Stimulated activated CD4-positive, alpha-beta T cell treated with anti-CD3 and anti-CD28 coated beads, Interleukin-4, amount 100 ng/mL, for 4 hours (primary cell): ENCODE results near the gene UNC5C.

ENCODE experiments used
- DNase-seq, 2 experiments: peaks; one replicate each; pipeline ENCODE4 v3.0.0-alpha.2; 2020

The UNC5C gene

DNA sequence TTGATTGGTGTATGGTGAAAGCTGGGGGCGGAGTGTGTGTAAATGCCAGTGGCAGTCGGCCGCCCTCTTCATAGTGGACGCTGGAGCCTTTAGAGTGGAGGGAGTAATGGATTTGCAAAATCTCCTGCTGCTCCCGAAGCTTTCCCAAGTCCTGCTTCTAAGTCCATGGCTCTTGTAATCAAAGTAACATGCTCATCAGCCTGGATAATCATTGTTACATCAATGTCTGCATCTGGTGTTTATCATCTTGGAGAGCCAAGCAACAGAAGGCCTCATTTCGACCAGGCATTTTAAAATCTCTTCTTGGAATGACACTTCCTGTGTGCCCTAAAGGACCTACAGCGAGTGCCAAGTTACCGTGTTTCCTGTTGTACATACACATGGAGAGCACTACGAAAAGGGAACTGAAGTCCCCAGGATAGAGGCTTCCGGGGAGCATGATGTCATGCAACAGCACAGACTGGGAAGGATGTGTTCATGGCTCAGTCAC, 32.2 kb downstream of the UNC5C start:
- no peak for DNase-seq

DNA sequence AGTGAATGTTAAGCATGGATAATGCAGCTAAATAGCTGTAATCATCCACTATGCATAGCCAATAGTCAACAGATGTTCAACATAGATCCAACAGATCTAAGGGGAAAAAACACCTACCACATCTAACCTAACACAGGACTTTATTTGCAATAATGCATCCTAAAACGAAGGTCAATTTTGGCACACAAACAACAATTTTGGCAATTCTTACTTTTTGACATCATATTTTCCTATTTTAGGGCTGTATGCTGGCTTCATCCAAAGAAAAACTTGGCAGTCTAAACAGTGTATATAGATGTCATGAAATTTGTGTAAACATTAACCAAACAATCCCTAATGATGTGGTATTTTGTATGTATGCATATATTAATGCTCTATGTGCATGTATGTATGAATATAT, 33.2 kb downstream of the UNC5C start:
- no peak for DNase-seq

DNA sequence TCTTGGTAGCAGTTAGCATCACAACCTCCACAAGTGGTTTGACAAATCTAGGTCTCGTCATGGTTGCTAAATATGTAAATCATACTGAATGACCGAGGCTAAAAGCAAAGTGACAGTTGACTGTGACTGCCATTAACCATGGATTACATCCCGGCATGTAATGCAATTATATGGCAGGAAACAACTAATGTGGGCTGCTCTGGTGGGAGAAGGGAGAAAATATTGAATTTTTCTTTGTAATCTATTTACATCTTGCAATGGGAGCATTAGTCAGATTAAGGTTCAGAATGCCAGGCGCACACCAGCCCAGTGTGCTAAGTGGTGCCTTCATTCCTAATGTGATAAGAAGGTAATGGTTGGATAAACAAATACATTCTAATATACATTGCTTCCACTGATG, 35.8 kb downstream of the UNC5C start:
- no peak for DNase-seq

DNA sequence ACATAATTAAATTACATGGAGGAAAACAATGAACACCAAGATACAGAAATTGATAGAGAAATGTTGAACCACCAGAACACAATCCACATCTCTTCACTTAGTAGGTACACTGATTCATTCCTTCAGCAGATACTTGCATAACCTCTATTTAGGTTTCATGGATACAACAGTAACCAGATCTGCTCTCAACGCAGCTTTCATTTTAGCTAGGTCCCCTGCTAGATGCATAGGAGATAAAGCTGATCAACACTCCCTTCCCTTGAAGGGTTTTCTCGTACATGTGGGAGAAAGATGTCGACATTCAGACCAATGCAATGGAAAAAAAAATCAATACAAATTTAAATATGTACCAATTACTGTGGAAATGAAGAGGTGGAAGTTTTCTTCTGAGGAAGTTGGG, 37.3 kb downstream of the UNC5C start:
- DNase-seq, result no peak

DNA sequence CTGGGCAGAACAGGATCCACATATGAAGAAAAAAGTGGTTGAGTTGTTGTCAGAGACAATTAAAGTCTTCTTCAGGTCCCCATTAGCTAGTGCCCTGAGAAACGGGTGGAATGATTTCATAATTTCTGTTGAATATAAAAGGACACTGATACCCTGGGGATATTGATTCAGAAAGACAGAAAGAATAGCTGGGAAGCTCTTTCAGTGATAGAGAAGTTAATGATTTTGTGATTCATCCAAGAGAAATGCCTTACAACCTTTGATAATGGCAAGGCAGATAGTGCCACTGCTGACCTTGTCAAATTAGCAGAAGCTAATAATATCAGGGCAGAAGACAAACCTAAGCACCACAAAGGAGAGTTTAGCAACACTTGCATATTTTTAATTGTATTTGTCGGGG, 37.9 kb downstream of the UNC5C start:
- DNase-seq, result no peak

DNA sequence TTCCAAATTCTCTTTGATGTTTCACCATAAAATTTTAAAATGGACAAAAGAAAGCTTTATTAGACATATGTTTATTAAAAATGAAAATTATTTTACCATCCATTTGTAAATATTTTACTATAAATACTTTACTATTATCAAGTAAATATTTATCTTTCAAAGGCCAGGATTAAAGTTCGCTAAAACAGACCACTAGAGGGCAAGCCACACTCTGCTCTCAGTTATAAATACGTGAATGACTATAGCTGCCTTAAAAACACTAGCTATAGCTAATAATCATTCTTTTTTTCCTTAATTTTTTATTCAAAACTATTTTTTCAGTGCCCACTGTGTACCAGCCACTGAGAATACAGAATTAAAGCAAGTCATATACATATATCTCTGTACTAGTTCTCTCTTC, 38.6 kb downstream of the UNC5C start:
- DNase-seq, result no peak

DNA sequence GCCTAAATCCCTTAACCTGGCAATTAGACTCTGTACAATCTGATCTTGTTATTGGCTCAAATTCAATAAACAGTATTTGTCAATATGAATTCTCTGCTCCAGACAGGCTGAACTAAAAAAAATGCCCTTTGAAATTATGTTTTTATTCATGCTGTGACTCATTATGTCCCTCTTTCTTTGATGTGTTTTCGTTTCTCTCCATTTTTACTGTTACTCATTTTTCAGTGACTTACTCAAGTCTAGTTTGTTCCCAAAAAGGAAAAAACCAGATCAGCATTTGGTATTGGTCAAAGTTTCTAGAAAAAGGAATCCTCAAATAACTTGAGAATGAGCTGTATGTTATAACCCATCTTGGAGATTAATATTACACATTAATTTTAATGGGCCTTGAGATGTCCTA, 40.4 kb downstream of the UNC5C start:
- DNase-seq, result no peak

DNA sequence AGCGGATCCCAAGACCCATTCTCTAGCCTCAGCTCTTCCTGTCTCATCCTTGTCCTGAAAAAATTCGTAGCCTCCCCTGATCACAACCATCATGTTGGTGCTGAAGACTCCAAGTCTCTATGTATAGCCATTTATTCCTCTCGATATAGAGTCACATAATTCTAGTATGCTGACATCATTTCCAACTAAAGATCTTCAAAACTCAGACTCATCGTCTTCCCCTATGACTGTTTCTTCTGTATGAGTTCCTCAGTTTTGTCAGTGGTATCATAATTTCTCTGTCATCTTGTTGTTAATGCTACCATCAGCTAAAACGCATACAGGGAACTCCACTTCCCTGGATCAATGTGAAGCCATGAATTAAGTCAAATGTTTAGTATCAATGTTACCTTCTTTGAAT, 41.2 kb downstream of the UNC5C start:
- DNase-seq, result no peak

DNA sequence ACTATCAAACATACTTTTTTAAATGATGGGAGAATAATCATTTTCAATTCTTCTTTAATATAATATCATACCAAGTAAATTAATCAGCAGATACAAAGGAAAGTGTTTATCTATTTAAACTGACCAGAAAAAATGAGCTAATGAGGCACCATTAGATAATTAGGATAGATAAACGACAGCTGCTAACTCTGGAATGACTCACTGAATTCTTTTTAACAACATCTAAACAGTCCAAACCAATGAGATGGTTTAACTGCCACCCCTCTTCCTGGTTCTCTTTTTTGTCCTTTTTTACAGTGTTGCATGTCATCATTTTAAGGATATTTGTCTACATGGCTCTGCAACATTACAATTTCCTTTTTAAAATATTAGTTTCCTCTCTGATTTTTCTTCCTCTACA, 41.6 kb downstream of the UNC5C start:
- DNase-seq, result no peak

DNA sequence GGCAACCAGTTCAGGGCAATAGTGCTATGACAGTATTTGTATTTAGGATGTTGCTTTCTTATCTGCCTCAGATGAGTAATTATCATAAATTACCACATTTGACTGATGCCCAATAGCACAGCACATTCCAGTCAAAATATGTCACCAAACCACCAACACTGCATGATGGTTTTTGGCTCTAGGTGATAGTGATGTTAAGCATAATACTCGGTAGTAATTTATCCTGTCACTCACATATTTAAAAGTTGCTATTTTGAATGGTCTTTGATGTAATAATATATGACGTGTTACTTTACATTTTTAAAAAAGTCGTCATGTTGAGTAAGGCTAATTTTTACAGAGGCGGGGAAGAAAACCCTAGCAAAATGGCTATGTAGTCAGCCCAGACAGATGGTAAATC, 42.5 kb downstream of the UNC5C start:
- no peak for DNase-seq

DNA sequence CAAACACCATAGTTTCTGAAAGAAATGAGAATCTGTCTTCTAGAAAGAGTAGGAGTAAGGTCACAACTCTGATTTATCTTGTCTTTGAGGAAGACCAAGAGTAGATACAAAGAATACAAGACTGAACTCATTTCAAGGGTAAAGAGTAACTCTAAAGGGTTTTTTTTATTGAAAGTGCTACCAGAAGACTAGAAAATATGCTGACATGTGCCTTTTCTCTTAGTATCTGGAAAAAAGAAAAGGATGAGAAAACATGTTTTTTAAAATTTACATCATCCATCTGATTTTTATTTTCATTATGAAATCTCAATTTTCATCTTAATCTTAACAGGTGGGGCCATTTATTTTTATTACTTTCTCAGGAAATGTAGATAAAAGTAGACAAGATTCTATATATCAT, 43.0 kb downstream of the UNC5C start:
- no peak for DNase-seq

DNA sequence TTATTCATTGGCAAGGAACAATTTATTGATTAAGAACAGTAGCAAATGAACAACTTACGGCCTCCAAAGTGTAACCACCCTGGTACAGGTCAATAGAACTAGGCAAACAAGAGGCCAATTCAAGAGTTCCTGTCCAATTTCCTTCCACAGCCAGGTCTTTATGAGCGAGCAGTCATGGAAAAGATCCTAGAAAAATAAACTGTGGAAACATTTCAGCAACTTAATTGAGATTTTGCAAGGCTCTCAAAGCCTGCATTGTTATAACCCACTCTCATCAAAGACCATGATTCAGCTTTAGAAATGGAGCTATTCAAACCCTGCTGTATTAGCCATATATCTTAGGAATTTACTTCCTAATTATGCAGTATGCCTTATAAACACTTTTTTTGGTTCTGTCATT, 43.6 kb downstream of the UNC5C start:
- no peak for DNase-seq

DNA sequence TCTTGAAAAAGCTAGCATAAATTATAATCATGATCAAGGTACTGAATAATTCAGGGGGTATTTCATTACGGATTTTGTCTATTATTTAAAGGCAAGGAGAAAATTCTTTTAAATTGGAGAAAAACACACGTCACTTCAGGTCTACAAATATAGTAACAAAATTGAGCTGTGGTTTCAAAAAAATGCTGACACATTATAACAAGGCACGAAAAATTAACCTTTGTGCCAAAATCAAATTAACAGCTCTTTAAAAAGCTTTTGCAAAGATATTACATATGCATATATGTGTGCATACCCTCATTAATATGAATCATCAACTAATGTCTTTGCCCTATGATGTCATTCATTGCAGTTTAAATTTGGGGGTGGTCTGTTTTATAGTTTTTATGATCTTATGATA, 44.3 kb downstream of the UNC5C start:
- no peak for DNase-seq

DNA sequence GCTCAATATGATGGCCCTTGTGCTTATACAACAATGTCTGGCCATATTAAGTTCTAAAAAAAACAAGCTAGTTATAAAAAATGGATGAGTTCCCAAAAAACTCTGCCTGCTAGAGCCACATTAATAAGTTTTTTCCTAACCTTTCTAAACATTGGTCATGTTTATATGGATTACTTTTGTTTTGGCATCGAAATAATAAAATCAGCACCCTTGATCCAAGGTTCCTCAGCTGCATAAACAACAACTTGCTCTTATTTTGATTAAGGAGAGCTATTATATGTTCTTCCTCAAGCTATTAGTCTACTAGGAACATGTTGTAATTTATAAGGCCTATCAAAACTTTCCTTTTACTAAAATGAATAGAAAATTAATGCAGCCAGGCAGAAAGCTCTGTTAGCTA, 48.4 kb downstream of the UNC5C start:
- DNase-seq, result no peak

DNA sequence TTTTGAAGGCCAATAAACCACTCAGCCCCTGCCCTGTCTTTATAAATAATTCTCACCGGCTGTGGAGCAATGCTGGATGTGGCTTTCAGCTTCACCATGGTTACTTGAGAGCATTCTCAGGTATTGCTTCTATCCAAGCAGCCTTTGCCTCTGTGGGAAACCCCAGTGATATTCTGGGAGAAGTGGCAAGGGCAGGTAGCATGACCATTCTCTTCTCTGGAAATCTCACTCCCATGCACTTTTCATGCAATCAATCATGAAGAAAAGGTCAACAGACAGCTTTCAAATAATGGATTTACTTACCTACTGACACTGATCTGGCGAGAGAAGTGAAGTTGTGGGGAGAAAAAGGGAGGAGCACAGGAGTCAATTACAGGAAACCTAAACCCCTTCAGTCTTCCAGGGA, 49.5 kb downstream of the UNC5C start:
- DNase-seq, result no peak

DNA sequence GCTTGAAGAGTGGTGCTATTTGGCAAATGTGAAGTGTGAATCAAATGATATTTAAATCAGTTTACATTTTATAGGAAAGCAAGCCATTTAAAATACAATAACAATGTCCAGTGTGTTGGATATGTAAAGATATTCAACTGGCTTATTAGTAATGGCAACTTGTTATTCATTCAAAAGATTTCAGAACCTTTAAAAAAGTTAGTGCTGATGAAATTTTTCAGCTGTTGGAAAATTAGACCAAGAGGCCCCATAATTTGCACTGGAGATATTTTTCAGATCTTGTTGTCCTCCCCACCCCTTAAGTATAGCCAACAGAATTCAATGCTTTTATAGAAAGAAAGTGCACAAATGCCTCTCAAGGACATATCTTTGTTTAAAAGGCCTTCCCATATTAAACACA, 54.6 kb downstream of the UNC5C start:
- no peak for DNase-seq

DNA sequence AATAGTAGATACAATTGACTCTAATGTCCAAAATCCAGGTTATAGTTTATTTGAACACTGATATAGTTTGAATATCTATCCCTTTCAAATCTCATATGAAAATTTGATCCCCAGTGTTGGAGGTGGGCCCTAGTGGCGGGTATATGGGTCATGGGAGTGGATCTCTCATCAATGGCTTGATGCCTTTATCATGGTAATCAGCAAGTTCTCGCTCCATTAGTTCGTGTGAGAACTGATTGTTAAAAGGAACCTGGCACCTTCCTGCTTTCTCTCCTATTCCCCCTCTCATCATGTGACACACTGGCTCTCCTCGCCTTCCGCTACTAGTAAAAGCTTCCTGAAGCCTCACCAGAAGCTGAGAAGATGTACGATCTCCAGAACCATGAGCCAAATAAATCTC, 70.1 kb downstream of the UNC5C start:
- no peak for DNase-seq

DNA sequence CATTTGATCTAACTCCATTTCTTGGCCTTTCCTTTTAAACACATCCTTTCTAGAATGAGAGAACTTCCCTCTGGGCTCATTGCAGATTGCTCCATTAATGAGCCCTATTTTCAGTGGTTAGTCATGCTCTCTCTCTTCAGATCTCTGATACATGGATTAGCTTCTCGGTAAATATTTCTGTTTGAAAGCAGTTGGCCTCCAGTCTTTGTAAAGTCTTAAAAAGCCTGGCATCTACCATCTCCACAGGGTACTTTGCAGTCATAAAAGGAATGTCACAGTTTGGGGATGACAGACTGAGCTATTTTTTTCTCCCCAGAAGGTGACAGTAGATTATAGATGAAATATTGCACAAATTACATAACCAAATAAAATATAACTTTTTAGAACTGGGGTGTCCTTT, 72.7 kb downstream of the UNC5C start:
- no peak for DNase-seq

DNA sequence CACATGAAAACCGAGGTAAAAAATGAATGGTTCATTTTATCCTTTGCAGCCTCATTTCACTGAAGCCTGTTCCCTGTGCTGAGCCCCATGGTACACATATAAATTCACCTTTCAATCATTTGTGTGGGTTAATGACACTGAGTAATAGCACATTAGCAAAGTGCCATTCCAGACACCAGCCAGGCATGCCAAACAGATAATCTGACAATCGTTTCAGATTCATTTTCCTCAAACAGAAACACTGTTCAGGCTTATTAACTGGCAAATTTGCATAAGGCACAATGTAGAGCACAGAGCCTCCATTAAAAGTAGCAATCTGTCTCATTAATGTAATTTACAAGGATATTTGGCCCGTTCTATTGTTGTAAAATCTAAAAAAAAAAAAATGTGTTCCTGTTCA, 76.2 kb downstream of the UNC5C start:
- DNase-seq, result no peak

DNA sequence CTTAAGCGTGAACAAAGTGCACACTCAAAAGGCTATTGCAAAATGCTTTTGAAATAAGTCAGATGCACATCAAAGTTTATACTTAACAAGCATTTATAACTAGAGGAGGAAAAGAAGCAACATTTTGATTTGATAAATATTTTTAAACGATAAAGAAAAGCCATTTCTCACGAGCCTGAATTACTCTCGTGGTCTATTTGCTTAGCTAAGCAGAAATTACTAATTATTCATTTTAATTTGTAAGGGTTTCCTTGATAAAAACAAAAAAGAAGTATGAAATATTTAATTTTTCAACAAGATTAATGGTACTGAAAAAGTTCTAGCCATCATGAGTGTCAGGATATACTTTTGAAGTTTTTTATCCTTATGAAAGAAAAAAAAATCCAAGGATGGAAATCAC, 78.2 kb downstream of the UNC5C start:
- no peak for DNase-seq

DNA sequence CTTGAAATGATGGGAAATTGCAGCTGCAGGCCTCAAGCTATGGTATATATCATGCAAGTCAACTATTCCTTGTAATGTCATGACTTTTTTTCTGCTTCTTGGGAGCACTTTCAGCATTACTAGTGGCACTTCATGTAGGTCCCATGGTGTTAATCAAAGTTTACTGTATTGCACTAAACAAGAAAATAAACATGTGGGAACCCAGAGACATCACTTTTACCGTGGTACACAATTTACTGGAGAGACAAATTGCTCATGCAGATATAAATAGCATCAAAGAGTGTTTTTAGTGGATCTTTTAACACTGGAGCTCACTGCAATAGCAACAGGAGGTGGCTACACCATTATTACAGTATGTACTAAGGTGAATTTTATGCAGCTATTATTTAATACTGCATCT, 79.2 kb downstream of the UNC5C start:
- no peak for DNase-seq

DNA sequence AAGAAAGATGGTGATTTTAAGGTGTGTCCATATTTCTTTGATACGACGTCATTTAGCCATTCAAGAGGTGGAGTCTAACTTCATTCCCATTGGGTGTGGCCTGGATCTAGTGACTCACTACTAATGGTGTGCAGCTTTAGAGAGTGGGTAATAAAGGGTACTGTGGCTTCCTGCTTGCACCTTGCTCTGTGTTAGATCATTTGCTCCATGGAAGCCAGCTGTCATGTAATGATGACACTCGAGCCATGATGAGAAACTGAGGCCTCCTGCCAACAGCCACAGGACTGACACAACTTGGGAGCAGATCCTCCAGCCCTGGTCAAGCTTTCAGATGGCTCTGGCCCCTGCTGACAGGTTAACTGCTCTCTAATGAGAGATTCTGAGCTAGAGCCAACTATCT, 82.0 kb downstream of the UNC5C start:
- DNase-seq, result no peak

DNA sequence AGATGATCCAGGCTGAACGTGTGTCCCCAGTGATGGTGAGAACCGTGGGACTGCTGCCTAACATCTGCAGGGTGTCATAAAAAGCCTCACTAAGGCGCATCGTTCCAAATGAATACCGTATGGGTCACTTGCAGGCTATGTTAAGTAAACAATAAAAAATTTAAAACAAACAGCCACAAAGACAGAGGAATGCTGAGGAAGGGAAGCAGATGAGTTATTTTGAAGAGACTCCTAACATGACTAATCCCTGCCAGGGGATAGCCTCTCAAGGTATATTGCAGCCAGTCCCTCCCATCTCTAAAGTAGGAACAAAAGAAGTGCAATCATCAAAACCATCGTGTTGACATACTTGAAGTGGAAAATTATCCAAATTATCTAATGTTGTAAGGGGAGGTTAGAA, 83.8 kb downstream of the UNC5C start:
- DNase-seq, result no peak

DNA sequence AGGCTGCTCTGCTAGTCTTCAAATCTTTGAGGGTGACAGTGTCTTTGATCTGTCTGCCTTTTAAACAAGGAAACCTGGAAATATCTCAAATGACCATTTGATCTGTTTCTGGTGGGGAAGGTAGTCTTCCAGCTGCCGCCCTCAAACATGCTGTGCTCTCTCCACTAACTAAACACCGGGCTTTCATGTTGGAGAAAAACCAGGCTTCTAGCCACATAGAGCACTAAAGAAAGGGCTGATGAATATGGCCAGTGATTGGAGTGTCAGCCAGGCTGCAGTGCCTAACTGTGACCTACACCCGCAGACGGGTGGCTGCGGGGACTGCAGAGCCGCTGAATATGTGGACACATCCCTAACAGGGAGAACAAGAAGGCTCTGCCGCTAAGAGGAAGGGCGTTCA, 85.9 kb downstream of the UNC5C start:
- DNase-seq, result no peak

DNA sequence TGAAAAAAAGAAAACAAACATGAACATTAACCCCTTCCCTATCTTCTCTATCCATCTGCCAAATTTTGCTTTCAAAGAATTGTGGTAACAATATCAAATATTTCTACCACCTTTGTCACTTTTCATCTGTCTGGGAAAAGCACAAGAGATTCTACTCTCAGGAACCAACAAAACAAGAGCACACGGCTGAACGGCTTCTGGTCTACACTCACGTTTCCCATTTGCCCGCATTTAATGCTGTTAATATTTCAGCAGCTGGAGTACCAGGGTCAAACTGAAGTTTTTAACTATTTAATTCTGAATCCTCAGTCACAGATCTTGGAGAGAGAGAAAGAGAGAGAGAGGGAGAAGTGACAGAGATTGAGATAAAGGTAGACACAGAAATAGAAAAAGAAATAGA, 91.4 kb downstream of the UNC5C start:
- DNase-seq, result no peak

DNA sequence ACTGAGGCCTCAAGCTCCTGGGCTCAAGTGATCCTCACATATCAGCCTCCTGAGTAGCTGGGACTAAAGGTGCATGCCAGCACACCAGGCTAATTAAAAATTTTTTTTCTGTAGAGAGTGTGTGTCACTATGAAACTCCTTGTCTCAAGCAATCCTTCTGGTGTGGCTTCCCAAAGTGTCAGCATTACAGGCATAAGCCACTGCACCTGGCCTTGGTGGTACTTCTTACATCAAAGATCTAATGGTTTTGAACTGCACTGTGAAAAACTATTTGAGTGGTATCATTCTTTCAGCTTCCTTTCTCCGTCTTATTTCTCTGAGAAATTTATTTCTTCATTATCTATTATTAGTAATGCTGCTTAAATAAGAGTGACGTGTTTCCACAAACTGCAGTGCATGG, 98.5 kb downstream of the UNC5C start:
- DNase-seq, result no peak
